Activated T-helper 1 cell treated with anti-CD3 and anti-CD28 coated beads, Interleukin-12 subunit alpha, Interleukin-12 subunit beta, Interleukin-2, Interleukin-4 antibody, amounts not matched to agents 30 ng/mL and 10 ng/mL and 1 ng/mL, durations not matched to agents 14 hours and 24 hours and 36 hours (primary cell): ENCODE measurements around the gene USP32. TPM values are rescaled to one million over a fixed set of nuclear protein-coding genes. Genes with fewer than 3 reads are reported as not detected.
"Not testable (repeated sequence)": the region's sequence is repeated elsewhere in the genome, so short reads cannot be mapped to it uniquely, and the experiment has no call there.

Experiments used
- DNase-seq: peaks from one replicate; pipeline ENCODE4 v3.0.0; 2021; ENCODE audit warnings: low spot score
- H3K27ac Mint-ChIP-seq: one replicate; pipeline ENCODE4 v1.8.0; 2021; ENCODE audit warnings: mild to moderate bottlenecking, mixed read lengths
- H3K27me3 Mint-ChIP-seq: one replicate; pipeline ENCODE4 v1.8.0; 2022; ENCODE audit warnings: mild to moderate bottlenecking, moderate library complexity, mixed read lengths; ENCODE audit not compliant: insufficient read depth
- H3K36me3 Mint-ChIP-seq: one replicate; pipeline ENCODE4 v1.8.0; 2021; ENCODE audit warnings: low read depth, mixed read lengths
- H3K4me1 Mint-ChIP-seq: one replicate; pipeline ENCODE4 v1.8.0; 2021; ENCODE audit warnings: low read depth, mixed read lengths
- H3K4me3 Mint-ChIP-seq: one replicate; pipeline ENCODE4 v1.8.0; 2021; ENCODE audit warnings: mild to moderate bottlenecking, moderate library complexity, mixed read lengths
- H3K9me3 Mint-ChIP-seq: one replicate; pipeline ENCODE4 v1.8.0; 2021; ENCODE audit warnings: mixed read lengths
- intact Hi-C: fragments of 100-400 bp; cut with micrococcal nuclease; formaldehyde crosslinking; loops from one replicate; pipeline ENCODE4 v1.15.1; 2024
- total RNA-seq: library from RNA; stranded (reverse); gene quantifications from 2 replicates; pipeline ENCODE4 v1.2.3, GENCODE V29; 2022

USP32 gene
- total RNA-seq, 1 donor from 2014 or later, result 30.5 TPM

- H3K36me3 Mint-ChIP-seq, result peaks cover 1% of the 10 kb centered on the region
- DNase-seq, result peak; percentile 63
- no peaks in the 10 kb centered on the region for H3K9me3 Mint-ChIP-seq
- H3K27me3 Mint-ChIP-seq, result peaks cover 6% of the 10 kb centered on the region
- intact Hi-C loops, result loop anchor here (1.0 kb wide), 5 partner anchors 15 to 217 kb away; partner anchors contain the start of gene USP32
- H3K4me1 Mint-ChIP-seq, result peaks cover 7% of the 10 kb centered on the region
- peak overlapping the region; percentile 87 for H3K27ac Mint-ChIP-seq
- H3K4me3 Mint-ChIP-seq, result peak overlapping the region; percentile 78
These were observed 29.6 kb upstream of the USP32 start for GRCh38 chr17:60421273-60422161.

GRCh38 chr17:60419875-60420274 is 27.9 kb upstream of the USP32 start:
- intact Hi-C loops, H3K4me1 Mint-ChIP-seq, H3K36me3 Mint-ChIP-seq, DNase-seq, H3K27ac Mint-ChIP-seq, H3K4me3 Mint-ChIP-seq, H3K27me3 Mint-ChIP-seq, H3K9me3 Mint-ChIP-seq: not testable (repeated sequence)

GRCh38 chr17:60419003-60419402 is 27.1 kb upstream of the USP32 start:
- H3K4me1 Mint-ChIP-seq, H3K36me3 Mint-ChIP-seq, DNase-seq, H3K27me3 Mint-ChIP-seq, H3K9me3 Mint-ChIP-seq, H3K27ac Mint-ChIP-seq, intact Hi-C loops: not testable (repeated sequence)
- H3K4me3 Mint-ChIP-seq, result peak overlapping the region; percentile 32

- intact Hi-C loops, result no loop called here
- H3K9me3 Mint-ChIP-seq, result no peaks in the 10 kb centered on the region
- peaks cover 7% of the 10 kb centered on the region for H3K27me3 Mint-ChIP-seq
- no peak overlapping the region for H3K27ac Mint-ChIP-seq
- no peak overlapping the region for H3K4me3 Mint-ChIP-seq
- H3K36me3 Mint-ChIP-seq, result peaks cover 1% of the 10 kb centered on the region
- DNase-seq, result no peak
- H3K4me1 Mint-ChIP-seq, result peaks cover 7% of the 10 kb centered on the region
These were observed 24.5 kb upstream of the USP32 start for GRCh38 chr17:60416368-60416925.

GRCh38 chr17:60415146-60415545 is 23.2 kb upstream of the USP32 start:
- intact Hi-C loops, result no loop called here
- no peak overlapping the region for H3K4me3 Mint-ChIP-seq
- H3K36me3 Mint-ChIP-seq, result peaks cover 1% of the 10 kb centered on the region
- no peaks in the 10 kb centered on the region for H3K9me3 Mint-ChIP-seq
- H3K27ac Mint-ChIP-seq, result no peak overlapping the region
- H3K4me1 Mint-ChIP-seq, result no peaks in the 10 kb centered on the region
- H3K27me3 Mint-ChIP-seq, result peaks cover 7% of the 10 kb centered on the region
- no peak for DNase-seq

GRCh38 chr17:60412701-60413100 is 20.8 kb upstream of the USP32 start:
- intact Hi-C loops, result no loop called here
- H3K4me3 Mint-ChIP-seq, result no peak overlapping the region
- H3K27ac Mint-ChIP-seq, result no peak overlapping the region
- no peak for DNase-seq
- no peaks in the 10 kb centered on the region for H3K36me3 Mint-ChIP-seq
- no peaks in the 10 kb centered on the region for H3K4me1 Mint-ChIP-seq
- no peaks in the 10 kb centered on the region for H3K9me3 Mint-ChIP-seq
- H3K27me3 Mint-ChIP-seq, result peaks cover 7% of the 10 kb centered on the region

GRCh38 chr17:60410001-60410400 is 18.1 kb upstream of the USP32 start:
- no peak for DNase-seq
- intact Hi-C loops, result no loop called here
- H3K4me1 Mint-ChIP-seq, result no peaks in the 10 kb centered on the region
- no peaks in the 10 kb centered on the region for H3K9me3 Mint-ChIP-seq
- no peak overlapping the region for H3K27ac Mint-ChIP-seq
- no peak overlapping the region for H3K4me3 Mint-ChIP-seq
- H3K36me3 Mint-ChIP-seq, result no peaks in the 10 kb centered on the region
- peaks cover 16% of the 10 kb centered on the region for H3K27me3 Mint-ChIP-seq

- Mint-ChIP-seq H3K9me3 (no peaks in the 10 kb centered on the region), H3K36me3 (no peaks in the 10 kb centered on the region), H3K4me3 (no peak overlapping the region), H3K27ac (no peak overlapping the region), H3K4me1 (no peaks in the 10 kb centered on the region), H3K27me3 (peaks cover 13% of the 10 kb centered on the region)
- intact Hi-C loops, result no loop called here
- no peak for DNase-seq
These were observed 15.0 kb upstream of the USP32 start for GRCh38 chr17:60406887-60407286.

- Mint-ChIP-seq H3K27me3 (peaks cover 13% of the 10 kb centered on the region), H3K4me1 (no peaks in the 10 kb centered on the region), H3K4me3 (no peak overlapping the region), H3K9me3 (no peaks in the 10 kb centered on the region), H3K36me3 (no peaks in the 10 kb centered on the region), H3K27ac (no peak overlapping the region)
- intact Hi-C loops, result no loop called here
- DNase-seq, result no peak
These were observed 12.0 kb upstream of the USP32 start for GRCh38 chr17:60403962-60404361.

- Mint-ChIP-seq H3K9me3 (no peaks in the 10 kb centered on the region), H3K36me3 (no peaks in the 10 kb centered on the region), H3K27ac (no peak overlapping the region), H3K4me3 (no peak overlapping the region), H3K27me3 (peaks cover 13% of the 10 kb centered on the region), H3K4me1 (peaks cover 2% of the 10 kb centered on the region)
- intact Hi-C loops, result no loop called here
- no peak for DNase-seq
These were observed 11.5 kb upstream of the USP32 start for GRCh38 chr17:60403523-60403810.

- Mint-ChIP-seq H3K27me3 (peaks cover 8% of the 10 kb centered on the region), H3K4me3 (no peak overlapping the region), H3K9me3 (no peaks in the 10 kb centered on the region), H3K4me1 (peaks cover 7% of the 10 kb centered on the region), H3K27ac (no peak overlapping the region), H3K36me3 (no peaks in the 10 kb centered on the region)
- DNase-seq, result no peak
- intact Hi-C loops, result no loop called here
These were observed 9.9 kb upstream of the USP32 start for GRCh38 chr17:60401819-60402218.

- no peak overlapping the region for H3K4me3 Mint-ChIP-seq
- no peak overlapping the region for H3K27ac Mint-ChIP-seq
- no peaks in the 10 kb centered on the region for H3K36me3 Mint-ChIP-seq
- intact Hi-C loops, result loop anchor here (10.0 kb wide), 2 partner anchors 324 to 1884 kb away; partner anchors contain the start of genes HEATR6 and MTMR4
- no peak for DNase-seq
- H3K4me1 Mint-ChIP-seq, result peaks cover 20% of the 10 kb centered on the region
- H3K9me3 Mint-ChIP-seq, result no peaks in the 10 kb centered on the region
- H3K27me3 Mint-ChIP-seq, result peaks cover under 1% of the 10 kb centered on the region
These were observed 6.5 kb upstream of the USP32 start for GRCh38 chr17:60398227-60398959.

- intact Hi-C loops, result loop anchor here (10.0 kb wide), 2 partner anchors 322 to 1882 kb away; partner anchors contain the start of genes HEATR6 and MTMR4
These were observed 4.5 kb upstream of the USP32 start for GRCh38 chr17:60396412-60396811.

More at GRCh38 chr17:60396412-60396811, 4.5 kb upstream of the USP32 start:
- Mint-ChIP-seq H3K27ac (no peak overlapping the region), H3K27me3 (no peaks in the 10 kb centered on the region), H3K36me3 (no peaks in the 10 kb centered on the region), H3K4me1 (peaks cover 28% of the 10 kb centered on the region), H3K9me3 (no peaks in the 10 kb centered on the region), H3K4me3 (no peak overlapping the region)
- DNase-seq, result no peak
